ENCODE results near the gene NUP107. TPM values are rescaled to one million over a fixed set of nuclear protein-coding genes. Genes with fewer than 3 reads are reported as not detected.
"Not testable (repeated sequence)": the region's sequence is repeated elsewhere in the genome, so short reads cannot be mapped to it uniquely, and the experiment has no call there.

The NUP107 gene
- 10 to 100 TPM; 37.2 to 38.7 TPM for total RNA-seq
- 31.0 TPM for polyA plus RNA-seq (2013, experiment 1 of 2)
- 41.1 TPM for polyA plus RNA-seq (2013, experiment 2 of 2)
- 38.2 to 226 (median 84.4) reads per million in 172 experiments for total RNA-seq

- Mint-ChIP-seq H3K27me3 (no peaks in the 10 kb centered on the region), H3K4me3 (peak within 1 kb of the TSS; percentile 100), H3K9me3 (no peaks in the 10 kb centered on the region), H3K36me3 (ENCODE audit: low read depth) (peaks cover 48% of the 10 kb centered on the region), H3K27ac (peak within 1 kb of the TSS; percentile 98), H3K4me1 (ENCODE audit: low read depth) (peaks cover 47% of the 10 kb centered on the region)
- POLR2A ChIA-PET = interaction anchor here (0.6 to 2.0 kb wide), 14 partner anchors 12 to 355 kb away, joined by 3 to 14 read pairs (median 3); partner anchors contain the start of genes MDM2 and RAP1B
- ATAC-seq (ENCODE audit: poor library complexity) (peak; percentile 94), DNase-seq (peak; percentile 94 to 99 (median 97))
- Histone ChIP-seq H3K36me3 (ENCODE audit: insufficient read depth, low read length) (peaks cover 22% of the 10 kb centered on the region), H3K4me1 (ENCODE audit: insufficient read depth, low read length) (peaks cover 11% of the 10 kb centered on the region), H3K27ac (ENCODE audit: low read depth in 1 of 2, low read length in 2 of 2) (peak within 1 kb of the TSS; percentile 58 to 65), H3K4me3 (ENCODE audit: low read length) (peak within 1 kb of the TSS; percentile 82), H3K27me3 (ENCODE audit: control insufficient read depth in 1 of 2, insufficient read depth in 2 of 2, low read length in 2 of 2) (no peaks in the 10 kb centered on the region), H3K9me3 (ENCODE audit: control insufficient read depth in 1 of 2, insufficient read depth in 1 of 2, low read length in 2 of 2) (no peaks in the 10 kb centered on the region)
- intact Hi-C loops (cut with DNase I, micrococcal nuclease) = loop anchor here in 1 of 2 experiments (5.0 kb wide), 1 partner anchor 445 kb away; no protein-coding TSS in a partner anchor
- TF ChIP-seq, protein P1, sequence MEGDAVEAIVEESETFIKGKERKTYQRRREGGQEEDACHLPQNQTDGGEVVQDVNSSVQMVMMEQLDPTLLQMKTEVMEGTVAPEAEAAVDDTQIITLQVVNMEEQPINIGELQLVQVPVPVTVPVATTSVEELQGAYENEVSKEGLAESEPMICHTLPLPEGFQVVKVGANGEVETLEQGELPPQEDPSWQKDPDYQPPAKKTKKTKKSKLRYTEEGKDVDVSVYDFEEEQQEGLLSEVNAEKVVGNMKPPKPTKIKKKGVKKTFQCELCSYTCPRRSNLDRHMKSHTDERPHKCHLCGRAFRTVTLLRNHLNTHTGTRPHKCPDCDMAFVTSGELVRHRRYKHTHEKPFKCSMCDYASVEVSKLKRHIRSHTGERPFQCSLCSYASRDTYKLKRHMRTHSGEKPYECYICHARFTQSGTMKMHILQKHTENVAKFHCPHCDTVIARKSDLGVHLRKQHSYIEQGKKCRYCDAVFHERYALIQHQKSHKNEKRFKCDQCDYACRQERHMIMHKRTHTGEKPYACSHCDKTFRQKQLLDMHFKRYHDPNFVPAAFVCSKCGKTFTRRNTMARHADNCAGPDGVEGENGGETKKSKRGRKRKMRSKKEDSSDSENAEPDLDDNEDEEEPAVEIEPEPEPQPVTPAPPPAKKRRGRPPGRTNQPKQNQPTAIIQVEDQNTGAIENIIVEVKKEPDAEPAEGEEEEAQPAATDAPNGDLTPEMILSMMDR (IDR thresholded peaks at IDR 0.05) = no peak
- CTCF ChIA-PET = interaction anchor here (1.6 kb wide), 1 partner anchor 328 kb away, joined by 5 read pairs; no protein-coding TSS in a partner anchor
These were observed at the start of gene NUP107 for GRCh38 chr12:68686595-68687521. Gene NUP107 (plus strand): TSS chr12:68686978. CDS start chr12:68687066, 88 bp downstream.

GRCh38 chr12:68637439-68637838 is 49.3 kb upstream of the NUP107 start:
- Mint-ChIP-seq H3K27ac (peak overlapping the region; percentile 52), H3K36me3 (ENCODE audit: low read depth) (peaks cover 65% of the 10 kb centered on the region), H3K4me3 (peak overlapping the region; percentile 23), H3K4me1 (ENCODE audit: low read depth) (peaks cover 99% of the 10 kb centered on the region)
- Histone ChIP-seq H3K4me1 (ENCODE audit: insufficient read depth, low read length) (peaks cover 50% of the 10 kb centered on the region), H3K36me3 (ENCODE audit: insufficient read depth, low read length) (peaks cover 12% of the 10 kb centered on the region), H3K27ac (ENCODE audit: low read depth in 1 of 2, low read length in 2 of 2) (peak overlapping the region in 1 of 2 donors; percentile 13)
- H3K27me3 ChIP-seq (ENCODE audit: control insufficient read depth in 1 of 2, insufficient read depth in 2 of 2, low read length in 2 of 2); H3K9me3 ChIP-seq (ENCODE audit: control insufficient read depth in 1 of 2, insufficient read depth in 1 of 2, low read length in 2 of 2); DNase-seq; POLR2A ChIA-PET; H3K9me3 Mint-ChIP-seq; H3K4me3 ChIP-seq (ENCODE audit: low read length); ATAC-seq (ENCODE audit: poor library complexity); H3K27me3 Mint-ChIP-seq: not testable (repeated sequence)
- CTCF ChIA-PET = interaction anchor here (0.7 to 1.4 kb wide), 2 partner anchors 43 to 78 kb away, joined by 3 to 4 read pairs; no protein-coding TSS in a partner anchor
- intact Hi-C loops (cut with DNase I, micrococcal nuclease) = loop anchor here in 1 of 2 experiments (5.0 kb wide), 1 partner anchor 35 kb away; no protein-coding TSS in a partner anchor

DNA sequence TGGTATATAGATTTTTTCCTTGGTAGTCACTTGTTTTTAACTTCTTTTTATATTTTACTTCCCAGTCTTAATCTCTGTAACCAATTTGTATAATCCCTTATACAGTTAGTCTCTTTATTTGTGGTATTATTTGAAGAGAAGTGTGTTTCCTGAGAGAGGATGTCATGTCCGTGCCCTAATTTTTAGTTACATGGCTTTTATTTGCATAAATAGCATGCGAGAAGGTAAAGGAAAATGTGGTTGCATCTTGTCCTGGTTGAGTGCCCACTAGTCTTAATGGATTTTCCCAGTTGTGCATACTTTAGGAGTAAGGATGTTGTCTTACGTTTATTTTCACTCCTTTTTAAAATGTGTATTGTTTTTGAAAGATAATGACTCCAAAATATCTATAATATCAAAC is 48.6 kb upstream of the NUP107 start:
- no peaks in the 10 kb centered on the region for H3K9me3 ChIP-seq (ENCODE audit: control insufficient read depth in 1 of 2, insufficient read depth in 1 of 2, low read length in 2 of 2)
- no peaks in the 10 kb centered on the region for H3K27me3 Mint-ChIP-seq
- no peaks in the 10 kb centered on the region for H3K27me3 ChIP-seq (ENCODE audit: control insufficient read depth in 1 of 2, insufficient read depth in 2 of 2, low read length in 2 of 2)
- ChIA-PET POLR2A (interaction anchor here (1.4 kb wide), 1 partner anchor 26 kb away, joined by 9 read pairs; the partner anchor contains the start of gene RAP1B), CTCF (interaction anchor here (1.5 kb wide), 1 partner anchor 21 kb away, joined by 4 read pairs; no protein-coding TSS in a partner anchor)
- TF ChIP-seq, protein P1 (IDR thresholded peaks at IDR 0.05) = no peak
- DNase-seq (no peak), ATAC-seq (ENCODE audit: poor library complexity) (no peak)
- intact Hi-C loops (cut with DNase I, micrococcal nuclease) = loop anchor here in 1 of 2 experiments (5.0 kb wide), 1 partner anchor 34 kb away; no protein-coding TSS in a partner anchor
- no peak overlapping the region for H3K27ac ChIP-seq (ENCODE audit: low read depth in 1 of 2, low read length in 2 of 2)
- peaks cover 19% of the 10 kb centered on the region for H3K36me3 ChIP-seq (ENCODE audit: insufficient read depth, low read length)
- H3K4me3 ChIP-seq (ENCODE audit: low read length) = no peak overlapping the region
- no peaks in the 10 kb centered on the region for H3K9me3 Mint-ChIP-seq
- H3K4me1 Mint-ChIP-seq (ENCODE audit: low read depth) = peaks cover 99% of the 10 kb centered on the region
- peak overlapping the region; percentile 52 for H3K27ac Mint-ChIP-seq
- peak overlapping the region; percentile 23 for H3K4me3 Mint-ChIP-seq
- H3K4me1 ChIP-seq (ENCODE audit: insufficient read depth, low read length) = peaks cover 49% of the 10 kb centered on the region
- H3K36me3 Mint-ChIP-seq (ENCODE audit: low read depth) = peaks cover 64% of the 10 kb centered on the region

Data from CD4-positive, alpha-beta T cell (primary cell).